ENCODE measurements around the gene ETV4. TPM values are rescaled to one million over a fixed set of nuclear protein-coding genes. Genes with fewer than 3 reads are reported as not detected.
"Not testable (repeated sequence)": the region's sequence is repeated elsewhere in the genome, so short reads cannot be mapped to it uniquely, and the experiment has no call there.

ETV4 gene
- total RNA-seq, 1 experiment from 2014 or later = 37.8 TPM

DNA sequence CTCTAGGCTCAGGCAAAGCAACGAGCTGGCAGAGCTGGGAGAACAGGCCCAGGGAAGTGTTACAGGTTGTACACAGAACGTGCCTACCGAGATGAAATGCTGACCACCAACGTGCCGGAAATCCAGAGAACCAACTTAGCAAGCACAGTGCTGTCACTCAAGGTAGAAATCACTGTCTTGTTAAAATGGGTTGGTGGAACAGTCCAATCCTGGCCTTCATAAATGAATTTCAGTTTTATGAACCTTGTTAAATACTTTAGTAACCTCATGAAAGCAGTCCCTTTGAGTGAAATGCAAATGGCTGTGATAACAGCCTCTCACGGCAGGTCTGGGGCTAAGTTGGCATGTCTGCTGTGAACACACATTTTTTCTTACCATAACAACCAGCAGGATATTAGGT lies 29.0 kb downstream of the ETV4 start:
- Histone ChIP-seq H3K27me3 (replicated peaks; ENCODE audit: control insufficient read depth, insufficient read depth, low read length) (no peaks in the 10 kb centered on the region), H3K4me1 (no peaks in the 10 kb centered on the region), H3K36me3 (ENCODE audit: control insufficient read depth, insufficient read depth, low read length) (peaks cover 7% of the 10 kb centered on the region), H3K9me3 (no peaks in the 10 kb centered on the region), H3K4me3 (ENCODE audit: low read depth, low read length) (no peak overlapping the region)
- BruUV-seq (replicated peaks) = no TSS peak
- Mint-ChIP-seq H3K9me3 (ENCODE audit: unreplicated experiment) (no peaks in the 10 kb centered on the region), H3K27ac (ENCODE audit: unreplicated experiment) (no peak overlapping the region), H3K27me3 (ENCODE audit: insufficient read depth, unreplicated experiment) (no peaks in the 10 kb centered on the region), H3K4me3 (ENCODE audit: unreplicated experiment) (no peak overlapping the region), H3K4me1 (ENCODE audit: low read depth, unreplicated experiment) (no peaks in the 10 kb centered on the region), H3K36me3 (ENCODE audit: insufficient read depth, unreplicated experiment) (peaks cover 91% of the 10 kb centered on the region)
- intact Hi-C loops (cut with micrococcal nuclease; ENCODE audit: unreplicated experiment) = no loop called here
- TF ChIP-seq CTCF (IDR thresholded peaks at IDR 0.05; ENCODE audit: insufficient read depth in 1 of 2, low read depth in 1 of 2, low read length in 1 of 2, severe bottlenecking in 1 of 2, unreplicated experiment in 1 of 2) = no peak
- CTCF ChIA-PET = no interaction called here
- DNase-seq = no peak
- POLR2A ChIA-PET = no interaction called here

DNA sequence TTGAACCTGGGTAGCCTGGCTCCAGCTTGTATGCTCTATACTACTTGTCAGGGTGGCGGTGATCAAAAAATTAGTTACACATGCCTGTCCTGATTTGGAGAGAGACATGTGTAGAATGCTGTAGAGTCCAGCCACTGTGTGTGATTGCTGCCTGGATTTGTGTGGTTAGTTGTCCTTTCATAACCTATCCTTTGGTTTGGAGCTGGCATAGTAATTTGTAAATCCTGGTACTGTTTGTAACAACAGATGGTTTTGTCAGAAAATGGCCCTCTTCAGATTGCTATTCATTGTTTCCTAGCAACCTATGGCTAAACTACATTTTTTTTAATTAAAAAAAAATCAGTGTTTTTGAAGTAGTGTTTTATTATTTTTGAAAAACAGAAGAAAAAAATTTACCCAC lies 30.5 kb downstream of the ETV4 start:
- POLR2A ChIA-PET = interaction anchor here (0.6 kb wide), 1 partner anchor 1149 kb away, joined by 3 read pairs; no protein-coding TSS in a partner anchor
- no peak overlapping the region for H3K4me3 ChIP-seq (ENCODE audit: low read depth, low read length)
- no peaks in the 10 kb centered on the region for H3K27me3 Mint-ChIP-seq (ENCODE audit: insufficient read depth, unreplicated experiment)
- H3K9me3 ChIP-seq = no peaks in the 10 kb centered on the region
- H3K27me3 ChIP-seq (replicated peaks; ENCODE audit: control insufficient read depth, insufficient read depth, low read length) = no peaks in the 10 kb centered on the region
- no peaks in the 10 kb centered on the region for H3K9me3 Mint-ChIP-seq (ENCODE audit: unreplicated experiment)
- CTCF ChIA-PET = no interaction called here
- H3K27ac Mint-ChIP-seq (ENCODE audit: unreplicated experiment) = no peak overlapping the region
- no peaks in the 10 kb centered on the region for H3K4me1 ChIP-seq
- BruUV-seq (replicated peaks) = no TSS peak
- H3K4me3 Mint-ChIP-seq (ENCODE audit: unreplicated experiment) = no peak overlapping the region
- peaks cover 4% of the 10 kb centered on the region for H3K36me3 ChIP-seq (ENCODE audit: control insufficient read depth, insufficient read depth, low read length)
- DNase-seq = no peak
- H3K36me3 Mint-ChIP-seq (ENCODE audit: insufficient read depth, unreplicated experiment) = peaks cover 91% of the 10 kb centered on the region
- no peaks in the 10 kb centered on the region for H3K4me1 Mint-ChIP-seq (ENCODE audit: low read depth, unreplicated experiment)
- intact Hi-C loops (cut with micrococcal nuclease; ENCODE audit: unreplicated experiment) = no loop called here
- no peak for TF ChIP-seq CTCF (IDR thresholded peaks at IDR 0.05; ENCODE audit: insufficient read depth in 1 of 2, low read depth in 1 of 2, low read length in 1 of 2, severe bottlenecking in 1 of 2, unreplicated experiment in 1 of 2)

DNA sequence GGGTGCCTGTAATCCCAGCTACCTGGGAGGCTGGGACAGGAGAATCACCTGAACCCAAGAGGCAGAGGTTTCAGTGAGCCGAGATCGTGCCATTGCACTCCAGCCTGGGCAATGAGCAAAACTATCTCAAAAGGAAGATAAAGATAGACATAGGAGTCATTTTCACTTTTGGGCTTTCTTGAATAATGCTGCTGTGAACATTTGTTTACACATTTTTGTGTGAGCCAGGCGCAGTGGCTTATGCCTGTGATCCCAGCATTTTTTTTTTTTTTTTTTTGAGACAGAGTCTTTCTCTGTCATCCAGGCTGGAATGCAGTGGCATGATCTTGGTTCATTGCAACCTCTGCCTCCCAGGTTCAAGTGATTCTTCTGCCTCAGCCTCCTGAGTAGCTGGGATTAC lies 34.9 kb downstream of the ETV4 start:
- H3K36me3 ChIP-seq (ENCODE audit: control insufficient read depth, insufficient read depth, low read length); H3K9me3 ChIP-seq; DNase-seq; intact Hi-C loops (cut with micrococcal nuclease; ENCODE audit: unreplicated experiment); H3K4me1 Mint-ChIP-seq (ENCODE audit: low read depth, unreplicated experiment); H3K4me1 ChIP-seq; H3K27me3 ChIP-seq (replicated peaks; ENCODE audit: control insufficient read depth, insufficient read depth, low read length); H3K4me3 Mint-ChIP-seq (ENCODE audit: unreplicated experiment); H3K4me3 ChIP-seq (ENCODE audit: low read depth, low read length); CTCF ChIA-PET; H3K9me3 Mint-ChIP-seq (ENCODE audit: unreplicated experiment); H3K27me3 Mint-ChIP-seq (ENCODE audit: insufficient read depth, unreplicated experiment); H3K27ac Mint-ChIP-seq (ENCODE audit: unreplicated experiment); BruUV-seq (replicated peaks); POLR2A ChIA-PET: not testable (repeated sequence)
- peaks cover 89% of the 10 kb centered on the region for H3K36me3 Mint-ChIP-seq (ENCODE audit: insufficient read depth, unreplicated experiment)

DNA sequence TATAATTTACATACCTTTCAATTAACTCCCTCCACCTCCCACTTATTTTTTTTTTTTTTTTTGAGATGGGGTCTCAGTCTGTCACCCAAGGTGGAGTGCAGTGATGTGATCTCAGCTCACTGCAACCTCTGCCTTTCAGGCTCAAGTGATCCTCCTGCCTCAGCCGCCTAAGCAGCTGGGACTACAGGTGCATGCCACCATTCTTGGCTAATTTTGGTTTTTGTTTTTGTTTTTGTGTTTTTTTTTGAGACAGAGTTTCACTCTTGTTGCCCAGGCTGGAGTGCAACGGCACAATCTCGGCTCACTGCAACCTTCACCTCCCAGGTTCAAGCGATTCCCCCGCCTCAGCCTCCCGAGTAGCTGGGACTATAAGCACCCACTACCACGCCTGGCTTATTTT lies 36.7 kb downstream of the ETV4 start:
- H3K9me3 ChIP-seq; H3K27me3 Mint-ChIP-seq (ENCODE audit: insufficient read depth, unreplicated experiment); DNase-seq; H3K27ac Mint-ChIP-seq (ENCODE audit: unreplicated experiment); intact Hi-C loops (cut with micrococcal nuclease; ENCODE audit: unreplicated experiment); H3K9me3 Mint-ChIP-seq (ENCODE audit: unreplicated experiment); H3K4me1 ChIP-seq; H3K27me3 ChIP-seq (replicated peaks; ENCODE audit: control insufficient read depth, insufficient read depth, low read length); POLR2A ChIA-PET; BruUV-seq (replicated peaks); H3K36me3 ChIP-seq (ENCODE audit: control insufficient read depth, insufficient read depth, low read length); H3K4me3 Mint-ChIP-seq (ENCODE audit: unreplicated experiment); H3K4me1 Mint-ChIP-seq (ENCODE audit: low read depth, unreplicated experiment); H3K4me3 ChIP-seq (ENCODE audit: low read depth, low read length); CTCF ChIA-PET: not testable (repeated sequence)
- H3K36me3 Mint-ChIP-seq (ENCODE audit: insufficient read depth, unreplicated experiment) = peaks cover 93% of the 10 kb centered on the region
